IMR-90 (cell line): ENCODE measurements around the gene ZNF136. TPM values are rescaled to one million over a fixed set of nuclear protein-coding genes. Genes with fewer than 3 reads are reported as not detected.

Experiments used
- ATAC-seq: fragments of 200-7000 bp; cut with Tn5 transposase; 2 replicates; pipeline ENCODE4 v1.9.1; 2020; ENCODE audit warnings: low read depth, mild to moderate bottlenecking, moderate library complexity
- BruUV-seq: library from RNA; stranded (reverse); fragments of 400-500 nt; replicated peaks from 2 replicates; lab custom pipeline; 2021; lab: Mats Ljungman, UMichigan
- CTCF ChIA-PET: fragments of 300-600 bp; formaldehyde crosslinking; extraction: SDS; loops from one replicate; lab custom pipeline; 2021; ENCODE audit warnings: antibody characterized with exemption; lab: Yijun Ruan, JAX
- POLR2A ChIA-PET: fragments of 300-600 bp; sonication (Branson Sonifier 250); formaldehyde crosslinking; loops from one replicate; lab custom pipeline; 2022; ENCODE audit warnings: antibody characterized with exemption; ENCODE audit not compliant: unreplicated experiment; lab: Charles Lee
- DNase-seq: peaks from one replicate; pipeline ENCODE4 v3.0.0; 2013
- H2AFZ ChIP-seq: replicated peaks from 2 replicates; pipeline ENCODE3; 2013; ENCODE audit warnings: low read length, mild to moderate bottlenecking; ENCODE audit not compliant: poor library complexity
- H2AK5ac ChIP-seq: 2 replicates; pipeline ENCODE4 v1.6.1; 2013; ENCODE audit warnings: low read depth, low read length, inconsistent platforms
- H2AK9ac ChIP-seq: replicated peaks from 2 replicates; pipeline ENCODE3; 2013; ENCODE audit warnings: mild to moderate bottlenecking, low read depth, low read length, moderate library complexity; ENCODE audit not compliant: poor library complexity
- H2BK120ac ChIP-seq: 2 replicates; pipeline ENCODE4 v1.6.1; 2013; ENCODE audit warnings: low read depth, low read length, inconsistent platforms
- H2BK15ac ChIP-seq: 3 replicates; pipeline ENCODE4 v1.6.1; 2013; ENCODE audit warnings: low read depth, low read length, inconsistent platforms
- H2BK20ac ChIP-seq: 2 replicates; pipeline ENCODE4 v1.6.1; 2013; ENCODE audit warnings: low read depth, mild to moderate bottlenecking, inconsistent platforms, low read length, moderate library complexity
- H2BK5ac ChIP-seq: 2 replicates; pipeline ENCODE4 v1.6.1; 2013; ENCODE audit warnings: mild to moderate bottlenecking, low read depth, low read length, inconsistent platforms; ENCODE audit not compliant: poor library complexity, severe bottlenecking
- H3K14ac ChIP-seq: replicated peaks from 2 replicates; pipeline ENCODE4 v1.6.1; 2013; ENCODE audit warnings: low read depth, low read length, inconsistent platforms
- H3K18ac ChIP-seq: 2 replicates; pipeline ENCODE4 v1.6.1; 2013; ENCODE audit warnings: low read depth, low read length, control low read depth
- H3K23ac ChIP-seq: 2 replicates; pipeline ENCODE4 v1.6.1; 2013; ENCODE audit warnings: low read depth, low read length, inconsistent platforms
- H3K27ac ChIP-seq: 2 replicates; pipeline ENCODE4 v1.5.1; 2013; ENCODE audit warnings: mild to moderate bottlenecking, control low read depth, low read length; ENCODE audit not compliant: insufficient read depth
- H3K27me3 ChIP-seq: 2 replicates; pipeline ENCODE4 v1.6.1; 2013; ENCODE audit warnings: low read length; ENCODE audit not compliant: control insufficient read depth, insufficient read depth
- H3K36me3 ChIP-seq: 2 replicates; pipeline ENCODE4 v1.6.1; 2013; ENCODE audit warnings: low read length, mixed read lengths; ENCODE audit not compliant: control insufficient read depth, insufficient read depth
- H3K4ac ChIP-seq: 2 replicates; pipeline ENCODE4 v1.6.1; 2013; ENCODE audit warnings: low read depth, low read length, inconsistent platforms
- H3K4me1 ChIP-seq: 2 replicates; pipeline ENCODE4 v1.6.1; 2013; ENCODE audit warnings: low read length, mixed read lengths; ENCODE audit not compliant: control insufficient read depth, insufficient read depth
- H3K4me2 ChIP-seq: 2 replicates; pipeline ENCODE4 v1.6.1; 2013; ENCODE audit warnings: low read depth, mild to moderate bottlenecking, control low read depth, low read length, moderate library complexity
- H3K4me3 ChIP-seq: 2 replicates; pipeline ENCODE4 v1.5.1; 2013; ENCODE audit warnings: low read depth, mild to moderate bottlenecking, control low read depth, low read length, moderate library complexity; ENCODE audit not compliant: insufficient read depth
- H3K56ac ChIP-seq: 2 replicates; pipeline ENCODE4 v1.6.1; 2013; ENCODE audit warnings: low read length, inconsistent platforms; ENCODE audit not compliant: insufficient read depth; ENCODE audit errors: extremely low read depth
- H3K79me1 ChIP-seq, 2 experiments: 2 replicates each; pipeline ENCODE4 v1.6.1; 2013; ENCODE audit warnings: low read length in 2 of 2, inconsistent platforms in 1 of 2, low read depth in 1 of 2
- H3K9ac ChIP-seq: 2 replicates; pipeline ENCODE4 v1.6.1; 2013; ENCODE audit warnings: low read depth, low read length, control low read depth
- H3K9me1 ChIP-seq: 2 replicates; pipeline ENCODE4 v1.6.1; 2013; ENCODE audit warnings: low read length, inconsistent platforms; ENCODE audit not compliant: insufficient read depth
- H3K9me3 ChIP-seq: 2 replicates; pipeline ENCODE4 v1.6.1; 2013; ENCODE audit warnings: low read length; ENCODE audit not compliant: control insufficient read depth, insufficient read depth
- H4K20me1 ChIP-seq: 2 replicates; pipeline ENCODE4 v1.6.1; 2013; ENCODE audit warnings: low read length, inconsistent platforms; ENCODE audit not compliant: insufficient read depth
- H4K5ac ChIP-seq: 2 replicates; pipeline ENCODE4 v1.6.1; 2013; ENCODE audit warnings: mild to moderate bottlenecking, low read depth, low read length, control low read depth
- H4K8ac ChIP-seq, 2 experiments: 2 replicates each; pipeline ENCODE4 v1.6.1; 2013; ENCODE audit warnings: low read depth in 2 of 2, low read length in 2 of 2, control low read depth in 1 of 2, inconsistent platforms in 1 of 2
- H4K91ac ChIP-seq: 2 replicates; pipeline ENCODE4 v1.6.1; 2013; ENCODE audit warnings: low read depth, low read length, inconsistent platforms; ENCODE audit not compliant: insufficient read depth
- BHLHE40 ChIP-seq: fragments of 150-350 bp; IDR thresholded peaks from 2 replicates; pipeline ENCODE4 v1.6.1; 2016; ENCODE audit warnings: mild to moderate bottlenecking, low read depth, low read length
- CEBPB ChIP-seq: IDR thresholded peaks from 2 replicates; pipeline ENCODE4 v1.6.1; 2012; ENCODE audit warnings: low read depth, low read length, improper control_type of control experiment
- CTCF ChIP-seq: conservative IDR thresholded peaks from 2 replicates; pipeline ENCODE4 v1.5.1; 2012; ENCODE audit warnings: mild to moderate bottlenecking, low read depth, low read length, improper control_type of control experiment
- MAFK ChIP-seq: IDR thresholded peaks from 2 replicates; pipeline ENCODE4 v1.6.1; 2012; ENCODE audit warnings: low read depth, low read length, improper control_type of control experiment
- MAZ ChIP-seq: IDR thresholded peaks from 2 replicates; pipeline ENCODE4 v1.6.1; 2012; ENCODE audit warnings: low read depth, mild to moderate bottlenecking, low read length, improper control_type of control experiment, moderate library complexity, borderline replicate concordance
- MXI1 ChIP-seq: IDR thresholded peaks from 2 replicates; pipeline ENCODE4 v1.6.1; 2012; ENCODE audit warnings: low read depth, mild to moderate bottlenecking, low read length, moderate library complexity, borderline replicate concordance
- NFE2L2 ChIP-seq: fragments of 150-350 bp; IDR thresholded peaks from 2 replicates; pipeline ENCODE4 v1.6.1; 2016; ENCODE audit warnings: low read depth, mild to moderate bottlenecking, low read length
- POLR2A ChIP-seq: IDR thresholded peaks from 2 replicates; pipeline ENCODE4 v1.6.1; 2012; ENCODE audit warnings: mild to moderate bottlenecking, low read depth, low read length
- RAD21 ChIP-seq: IDR thresholded peaks from 2 replicates; pipeline ENCODE4 v1.6.1; 2012; ENCODE audit warnings: low read length, improper control_type of control experiment
- SMC3 ChIP-seq: fragments of 150-350 bp; IDR thresholded peaks from 2 replicates; pipeline ENCODE4 v1.6.1; 2016; ENCODE audit warnings: low read depth, mild to moderate bottlenecking, antibody characterized with exemption, low read length, moderate library complexity
- WGBS, 2 experiments: methylation state at CpG; one replicate each; pipeline versions ENCODE4 v1.1.5 to v1.1.7; 2013; ENCODE audit warnings: missing lambda C conversion rate in 2 of 2; ENCODE audit not compliant: insufficient read length in 1 of 2; ENCODE audit errors: extremely low coverage in 2 of 2; 5-methylcytosine and 5-hydroxymethylcytosine counted together
- dilution Hi-C: fragments of 300-500 bp; cut with HindIII; formaldehyde crosslinking; loops from one replicate; pipeline ENCODE4 v1.14.3; 2018; ENCODE audit warnings: low sequenced_read_pairs; ENCODE audit not compliant: unreplicated experiment
- in situ Hi-C: fragments of 300-500 bp; cut with MboI; formaldehyde crosslinking; loops from 3 replicates; pipeline ENCODE4 v1.14.3; 2019; ENCODE audit warnings: low sequenced_read_pairs, inconsistent platforms, mixed read lengths
- intact Hi-C: fragments of 100-400 bp; cut with micrococcal nuclease; formaldehyde crosslinking; loops from 2 replicates; pipeline ENCODE4 v1.10.0; 2022
- polyA plus RNA-seq, 3 experiments: library from polyadenylated mRNA; depleted of rRNA; stranded (reverse); fragments of >200 nt; gene quantifications; 2 replicates each; pipeline ENCODE4 v1.2.3, GENCODE V29; 2012; ENCODE audit warnings: low replicate concordance in 1 of 3
- total RNA-seq: library from RNA; depleted of rRNA; stranded (reverse); fragments of >200 nt; gene quantifications from 2 replicates; pipeline ENCODE4 v1.2.3, GENCODE V29; 2012

The ZNF136 gene
- total and polyA plus RNA-seq, 2 of the 4 experiments (the other 2 are of a cell fraction): 1.9 to 6.8 TPM

DNA sequence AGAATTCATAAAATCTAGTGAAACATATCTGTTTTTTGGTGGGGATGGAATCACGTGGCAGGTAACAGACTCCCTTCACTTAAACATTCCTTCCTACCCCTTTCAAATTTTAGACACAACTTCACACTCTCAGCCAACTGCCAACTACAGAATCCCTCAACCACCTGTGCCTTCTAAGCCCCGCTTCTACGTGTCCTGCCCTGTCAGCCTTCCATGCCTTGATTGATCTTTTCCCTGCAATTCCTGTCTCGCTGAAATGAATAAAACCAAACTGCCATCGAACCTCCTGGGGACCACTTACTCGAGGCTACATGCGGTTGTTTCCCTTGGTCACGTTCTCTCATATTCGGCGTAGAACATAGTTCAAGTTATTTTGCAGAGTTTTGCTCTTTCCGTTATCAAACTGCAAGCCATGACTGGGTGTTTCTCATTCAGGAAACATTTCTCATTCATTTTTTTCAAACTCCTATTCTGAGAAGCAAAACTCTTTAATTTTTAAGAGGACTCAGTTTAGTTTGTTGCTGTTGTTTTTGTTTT lies 7.5 kb upstream of the ZNF136 start:
- CTCF ChIA-PET: no interaction called here
- intact Hi-C loops: loop anchor here (5.0 kb wide), 1 partner anchor 212 kb away; the partner anchor contains the start of gene ZNF442
- no peak overlapping the region for H3K56ac ChIP-seq

More for the DNA sequence above, 7.5 kb upstream of the ZNF136 start:
- Histone ChIP-seq H4K91ac (no peak overlapping the region), H2BK5ac (no peak overlapping the region), H3K14ac (peak overlapping the region; percentile 70; the same call in 1 of the 2 replicates), H3K4me2 (peak overlapping the region; percentile 100), H2AK5ac (0 out of 2 replicates have a peak overlapping the region, but pooled peaks have one; percentile 14), H2AFZ (peak overlapping the region; percentile 55), H4K20me1 (peaks cover 4% of the 10 kb centered on the region; the same call in 1 of the 2 replicates), H3K23ac (peak overlapping the region; percentile 77; the same call in 1 of the 2 replicates), H3K9me3 (peaks cover 2% of the 10 kb centered on the region; the same call in 1 of the 2 replicates), H2BK120ac (no peak overlapping the region), H3K4ac (no peak overlapping the region), H3K36me3 (peaks cover 11% of the 10 kb centered on the region), H2AK9ac (peak overlapping the region; percentile 33), H2BK20ac (no peak overlapping the region), H4K5ac (no peak overlapping the region), H3K27me3 (no peaks in the 10 kb centered on the region), H2BK15ac (no peak overlapping the region), H3K9ac (peak overlapping the region; percentile 69), H3K4me1 (peaks cover 3% of the 10 kb centered on the region), H3K4me3 (peak overlapping the region; percentile 62), H3K27ac (0 out of 2 replicates have a peak overlapping the region, but pooled peaks have one; percentile 11), H3K79me1 (peaks cover 13 to 34% of the 10 kb centered on the region in 2 experiments), H3K18ac (no peak overlapping the region), H3K9me1 (no peaks in the 10 kb centered on the region), H4K8ac (no peak overlapping the region; a peak in 1 of 4 replicates)
- ATAC-seq: no peak
- 11% methylated on average over 9 of the region's 11 CpGs; no CpG with 5 or more reads in 1 of the 2 experiments for WGBS, 2 experiments
- dilution Hi-C loops: no loop called here
- POLR2A ChIA-PET: no interaction called here
- BruUV-seq: no TSS peak
- TF ChIP-seq NFE2L2: no peak
- TF ChIP-seq MAZ: no peak
- TF ChIP-seq POLR2A: no peak
- TF ChIP-seq RAD21: no peak
- no peak for TF ChIP-seq CTCF
- no peak for TF ChIP-seq CEBPB
- TF ChIP-seq BHLHE40: no peak
- no peak for TF ChIP-seq MAFK
- TF ChIP-seq MXI1: no peak
- no peak for TF ChIP-seq SMC3
- in situ Hi-C loops: no loop called here
- no peak for DNase-seq
